ENCODE measurements around the gene RNF149.

DNA sequence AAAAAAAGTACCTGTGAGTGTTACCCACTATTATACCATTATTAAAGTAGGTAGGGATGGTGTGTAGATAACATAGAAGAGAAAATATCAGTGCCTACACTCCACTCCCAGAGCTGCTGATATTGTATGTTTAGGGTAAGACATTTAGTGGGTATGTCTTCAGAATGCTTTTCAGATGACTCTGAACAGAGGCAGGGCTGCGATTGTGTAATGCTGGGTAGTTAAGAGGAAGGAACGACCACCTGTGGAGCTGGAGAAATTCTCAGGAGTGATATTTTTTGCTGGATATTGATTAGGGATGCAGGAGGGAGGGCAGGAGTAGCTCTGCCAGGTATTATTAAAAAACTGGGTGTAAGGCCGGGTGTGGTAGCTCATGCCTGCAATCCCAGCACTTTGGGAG lies 53.0 kb downstream of the RNF149 start:
- no peak for TF ChIP-seq ARNTL (CRISPR knock-in tag; IDR thresholded peaks at IDR 0.05; ENCODE audit: borderline replicate concordance, low read depth)
- TF ChIP-seq CSDC2 (CRISPR knock-in tag; IDR thresholded peaks at IDR 0.05): no peak
- TF ChIP-seq, protein P1, sequence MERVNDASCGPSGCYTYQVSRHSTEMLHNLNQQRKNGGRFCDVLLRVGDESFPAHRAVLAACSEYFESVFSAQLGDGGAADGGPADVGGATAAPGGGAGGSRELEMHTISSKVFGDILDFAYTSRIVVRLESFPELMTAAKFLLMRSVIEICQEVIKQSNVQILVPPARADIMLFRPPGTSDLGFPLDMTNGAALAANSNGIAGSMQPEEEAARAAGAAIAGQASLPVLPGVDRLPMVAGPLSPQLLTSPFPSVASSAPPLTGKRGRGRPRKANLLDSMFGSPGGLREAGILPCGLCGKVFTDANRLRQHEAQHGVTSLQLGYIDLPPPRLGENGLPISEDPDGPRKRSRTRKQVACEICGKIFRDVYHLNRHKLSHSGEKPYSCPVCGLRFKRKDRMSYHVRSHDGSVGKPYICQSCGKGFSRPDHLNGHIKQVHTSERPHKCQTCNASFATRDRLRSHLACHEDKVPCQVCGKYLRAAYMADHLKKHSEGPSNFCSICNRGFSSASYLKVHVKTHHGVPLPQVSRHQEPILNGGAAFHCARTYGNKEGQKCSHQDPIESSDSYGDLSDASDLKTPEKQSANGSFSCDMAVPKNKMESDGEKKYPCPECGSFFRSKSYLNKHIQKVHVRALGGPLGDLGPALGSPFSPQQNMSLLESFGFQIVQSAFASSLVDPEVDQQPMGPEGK (CRISPR knock-in tag; IDR thresholded peaks at IDR 0.05; ENCODE audit: borderline replicate concordance): no peak
- TF ChIP-seq TOX (CRISPR knock-in tag; IDR thresholded peaks at IDR 0.05; ENCODE audit: borderline replicate concordance): no peak
- no peak for TF ChIP-seq ZNF70 (CRISPR knock-in tag; IDR thresholded peaks at IDR 0.05)
- TF ChIP-seq ZFP30 (CRISPR knock-in tag; IDR thresholded peaks at IDR 0.05): no peak
- no peak for TF ChIP-seq POU6F1 (CRISPR knock-in tag; IDR thresholded peaks at IDR 0.05; ENCODE audit: borderline replicate concordance, low read depth)
- TF ChIP-seq, protein P2, sequence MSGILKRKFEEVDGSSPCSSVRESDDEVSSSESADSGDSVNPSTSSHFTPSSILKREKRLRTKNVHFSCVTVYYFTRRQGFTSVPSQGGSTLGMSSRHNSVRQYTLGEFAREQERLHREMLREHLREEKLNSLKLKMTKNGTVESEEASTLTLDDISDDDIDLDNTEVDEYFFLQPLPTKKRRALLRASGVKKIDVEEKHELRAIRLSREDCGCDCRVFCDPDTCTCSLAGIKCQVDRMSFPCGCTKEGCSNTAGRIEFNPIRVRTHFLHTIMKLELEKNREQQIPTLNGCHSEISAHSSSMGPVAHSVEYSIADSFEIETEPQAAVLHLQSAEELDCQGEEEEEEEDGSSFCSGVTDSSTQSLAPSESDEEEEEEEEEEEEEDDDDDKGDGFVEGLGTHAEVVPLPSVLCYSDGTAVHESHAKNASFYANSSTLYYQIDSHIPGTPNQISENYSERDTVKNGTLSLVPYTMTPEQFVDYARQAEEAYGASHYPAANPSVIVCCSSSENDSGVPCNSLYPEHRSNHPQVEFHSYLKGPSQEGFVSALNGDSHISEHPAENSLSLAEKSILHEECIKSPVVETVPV (CRISPR knock-in tag; IDR thresholded peaks at IDR 0.05): no peak
- no peak for TF ChIP-seq ZFP3 (CRISPR knock-in tag; IDR thresholded peaks at IDR 0.05)
